WERI-Rb-1 (cell line): ENCODE data around the gene CTTN.

Source experiments
- DNase-seq: peaks from one replicate; pipeline ENCODE4 v3.0.0-alpha.2; 2020
- H3K27ac ChIP-seq: fragments of 250-450 bp; sonication (Bioruptor Pico); 2 replicates; pipeline ENCODE4 v1.5.1; 2020; ENCODE audit warnings: mild to moderate bottlenecking, moderate library complexity
- H3K27me3 ChIP-seq: fragments of 250-450 bp; sonication (Bioruptor Pico); 2 replicates; pipeline ENCODE4 v1.5.1; 2021; ENCODE audit warnings: mild to moderate bottlenecking, low read depth, moderate library complexity; ENCODE audit not compliant: insufficient read depth, severe bottlenecking
- H3K36me3 ChIP-seq: fragments of 250-450 bp; sonication (Bioruptor Pico); 2 replicates; pipeline ENCODE4 v1.5.1; 2020; ENCODE audit warnings: mild to moderate bottlenecking, moderate library complexity
- H3K4me3 ChIP-seq: 2 replicates; pipeline ENCODE4 v1.5.1; 2011; ENCODE audit warnings: low read depth, mild to moderate bottlenecking, control low read depth, low read length
- H3K9me3 ChIP-seq: fragments of 250-450 bp; sonication (Bioruptor Pico); 2 replicates; pipeline ENCODE4 v1.5.1; 2021; ENCODE audit warnings: mild to moderate bottlenecking, moderate library complexity; ENCODE audit not compliant: severe bottlenecking
- TF ChIP-seq, protein P1 (sequence below): IDR thresholded peaks from 2 replicates; pipeline ENCODE4 v1.5.1; 2011; ENCODE audit warnings: low read depth, mild to moderate bottlenecking, control low read depth, inconsistent platforms, low read length

CTTN gene

DNA sequence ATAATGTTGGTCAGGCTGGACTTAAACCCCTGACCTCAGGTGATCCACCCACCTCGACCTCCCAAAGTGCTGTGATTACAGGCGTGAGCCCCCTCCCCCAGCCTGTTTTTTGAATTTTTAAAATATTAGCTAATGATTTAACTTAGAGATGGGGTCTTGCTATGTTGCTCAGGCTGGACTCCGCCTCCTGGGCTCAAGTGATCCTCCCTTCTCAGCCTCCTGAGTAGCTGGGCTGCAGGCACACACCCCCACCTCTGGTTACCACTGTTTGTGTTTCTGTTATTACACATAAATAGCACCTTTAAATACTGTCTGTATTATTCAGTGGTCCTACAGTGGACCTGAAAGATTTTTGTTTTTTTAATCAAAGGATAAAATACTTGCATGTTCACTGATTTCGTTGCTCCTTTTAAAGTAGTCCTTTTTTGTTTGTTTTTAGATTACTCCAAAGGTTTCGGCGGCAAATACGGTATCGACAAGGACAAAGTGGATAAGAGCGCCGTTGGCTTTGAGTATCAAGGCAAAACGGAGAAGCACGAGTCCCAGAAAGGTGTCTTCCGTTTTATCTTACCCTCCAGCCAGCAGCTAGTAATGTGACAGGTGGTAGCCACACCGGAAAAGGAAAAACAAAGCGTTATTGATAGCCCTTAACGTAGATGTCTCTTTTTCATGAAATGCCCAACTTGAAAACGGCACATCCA is 21.1 kb downstream of the CTTN start:
- no peaks in the 10 kb centered on the region for H3K27me3 ChIP-seq
- no peak overlapping the region for H3K27ac ChIP-seq
- H3K9me3 ChIP-seq: no peaks in the 10 kb centered on the region
- TF ChIP-seq, protein P1, sequence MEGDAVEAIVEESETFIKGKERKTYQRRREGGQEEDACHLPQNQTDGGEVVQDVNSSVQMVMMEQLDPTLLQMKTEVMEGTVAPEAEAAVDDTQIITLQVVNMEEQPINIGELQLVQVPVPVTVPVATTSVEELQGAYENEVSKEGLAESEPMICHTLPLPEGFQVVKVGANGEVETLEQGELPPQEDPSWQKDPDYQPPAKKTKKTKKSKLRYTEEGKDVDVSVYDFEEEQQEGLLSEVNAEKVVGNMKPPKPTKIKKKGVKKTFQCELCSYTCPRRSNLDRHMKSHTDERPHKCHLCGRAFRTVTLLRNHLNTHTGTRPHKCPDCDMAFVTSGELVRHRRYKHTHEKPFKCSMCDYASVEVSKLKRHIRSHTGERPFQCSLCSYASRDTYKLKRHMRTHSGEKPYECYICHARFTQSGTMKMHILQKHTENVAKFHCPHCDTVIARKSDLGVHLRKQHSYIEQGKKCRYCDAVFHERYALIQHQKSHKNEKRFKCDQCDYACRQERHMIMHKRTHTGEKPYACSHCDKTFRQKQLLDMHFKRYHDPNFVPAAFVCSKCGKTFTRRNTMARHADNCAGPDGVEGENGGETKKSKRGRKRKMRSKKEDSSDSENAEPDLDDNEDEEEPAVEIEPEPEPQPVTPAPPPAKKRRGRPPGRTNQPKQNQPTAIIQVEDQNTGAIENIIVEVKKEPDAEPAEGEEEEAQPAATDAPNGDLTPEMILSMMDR: no peak
- peaks cover 70% of the 10 kb centered on the region for H3K36me3 ChIP-seq
- no peak for DNase-seq
- H3K4me3 ChIP-seq: no peak overlapping the region

DNA sequence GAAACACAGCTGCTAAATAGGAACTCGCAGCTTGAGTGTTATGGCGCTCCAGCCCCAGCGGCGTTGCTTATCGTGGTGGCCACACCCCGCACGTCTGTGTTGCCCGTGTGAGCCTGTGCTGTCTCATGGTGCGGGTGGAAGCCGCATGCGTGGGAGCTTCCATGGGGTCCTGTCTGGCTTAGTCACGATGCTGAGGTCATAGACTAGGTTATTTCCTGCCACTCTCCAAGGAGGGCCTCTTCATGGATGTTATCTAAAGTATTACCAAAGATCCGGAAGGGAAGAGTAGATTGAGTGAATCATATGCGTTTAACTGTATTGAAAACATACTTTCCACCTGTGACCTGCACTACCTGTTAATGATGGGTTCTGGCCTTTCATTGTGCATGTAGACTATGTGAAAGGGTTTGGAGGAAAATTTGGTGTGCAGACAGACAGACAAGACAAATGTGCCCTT is 21.7 kb downstream of the CTTN start:
- Histone ChIP-seq H3K27ac (no peak overlapping the region), H3K4me3 (no peak overlapping the region), H3K27me3 (no peaks in the 10 kb centered on the region), H3K36me3 (peaks cover 69% of the 10 kb centered on the region), H3K9me3 (no peaks in the 10 kb centered on the region)
- TF ChIP-seq, protein P1: no peak
- DNase-seq: no peak

DNA sequence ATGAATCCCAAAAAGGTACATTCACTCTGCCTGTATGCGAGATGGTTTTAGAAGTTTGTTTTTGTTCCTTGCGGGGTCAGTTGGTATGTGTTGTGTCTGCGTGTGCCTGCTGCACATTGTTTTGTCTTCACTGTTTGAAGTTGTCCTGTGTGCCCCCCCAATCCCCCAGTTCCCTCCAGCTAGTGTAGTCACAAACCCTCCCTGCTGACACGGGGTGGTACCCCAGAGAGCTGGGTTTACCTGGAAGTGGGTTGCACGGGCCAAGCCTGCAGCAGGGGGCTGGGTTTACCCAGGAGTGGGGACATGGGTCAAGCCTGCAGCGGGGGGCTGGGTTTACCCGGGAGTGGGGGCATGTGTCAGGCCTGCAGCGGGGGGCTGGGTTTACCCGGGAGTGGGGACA is 22.2 kb downstream of the CTTN start:
- DNase-seq: no peak
- no peaks in the 10 kb centered on the region for H3K27me3 ChIP-seq
- H3K9me3 ChIP-seq: no peaks in the 10 kb centered on the region
- H3K27ac ChIP-seq: no peak overlapping the region
- TF ChIP-seq, protein P1: no peak
- peaks cover 69% of the 10 kb centered on the region for H3K36me3 ChIP-seq
- H3K4me3 ChIP-seq: no peak overlapping the region

DNA sequence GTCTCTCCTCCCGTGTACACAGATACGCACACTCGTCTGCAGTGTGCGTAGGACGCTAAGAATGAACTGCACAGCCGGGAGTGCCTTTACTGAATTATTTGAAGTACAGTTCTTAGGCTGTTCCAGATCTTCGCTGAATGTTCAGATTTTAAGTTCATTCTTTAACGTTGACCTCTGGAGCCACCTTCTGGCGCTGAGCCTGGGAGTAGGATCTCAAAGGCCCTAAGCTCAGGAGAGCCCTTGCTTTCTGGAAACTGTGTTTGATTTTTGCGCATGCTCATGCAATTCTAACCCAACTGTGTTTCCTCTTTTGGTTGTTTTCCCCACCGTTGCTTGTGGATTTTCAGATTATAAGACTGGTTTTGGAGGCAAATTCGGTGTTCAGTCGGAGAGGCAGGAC is 22.8 kb downstream of the CTTN start:
- DNase-seq: no peak
- TF ChIP-seq, protein P1: no peak
- Histone ChIP-seq H3K4me3 (no peak overlapping the region), H3K9me3 (no peaks in the 10 kb centered on the region), H3K27ac (no peak overlapping the region), H3K27me3 (no peaks in the 10 kb centered on the region), H3K36me3 (peaks cover 68% of the 10 kb centered on the region)

DNA sequence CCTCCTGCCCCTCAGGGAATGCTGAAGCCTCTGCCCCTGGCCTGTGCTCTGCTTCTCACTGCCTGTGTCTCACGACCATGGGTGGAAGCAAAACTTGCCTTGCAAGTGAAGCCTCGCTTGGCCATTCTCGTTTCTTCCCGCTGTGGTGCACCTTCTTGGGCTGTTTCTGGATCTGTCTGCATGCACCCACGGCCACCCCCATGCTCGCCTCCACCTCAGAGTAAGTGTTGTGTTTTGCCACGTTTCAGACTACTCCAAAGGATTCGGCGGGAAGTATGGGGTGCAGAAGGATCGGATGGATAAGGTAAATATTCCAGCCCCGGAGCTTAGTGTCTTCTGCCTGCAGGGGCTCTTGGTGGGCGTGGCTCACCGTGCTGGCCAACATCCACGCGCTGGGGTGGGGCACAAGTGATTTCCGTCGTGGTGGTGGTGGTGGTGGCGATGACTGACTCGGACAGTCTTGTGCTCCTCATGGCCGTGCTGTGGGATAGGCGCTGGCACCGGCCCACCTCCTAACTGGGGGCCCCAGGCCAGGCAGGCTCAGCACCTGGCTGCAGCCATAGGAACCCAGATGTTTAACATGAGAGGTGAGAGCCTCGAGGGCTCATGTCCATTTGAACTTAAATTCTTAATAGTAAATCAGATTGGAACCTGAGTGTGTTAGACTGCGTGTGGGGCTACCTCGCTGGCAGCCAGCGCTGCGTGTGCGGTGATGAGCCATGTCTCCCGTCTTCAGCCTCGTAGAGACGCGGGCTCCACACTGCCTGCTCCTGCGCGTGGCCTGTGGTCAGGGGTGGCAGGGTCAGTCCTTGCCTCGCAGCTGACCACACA is 24.6 kb downstream of the CTTN start:
- Histone ChIP-seq H3K36me3 (peaks cover 61% of the 10 kb centered on the region), H3K27me3 (no peaks in the 10 kb centered on the region), H3K27ac (no peak overlapping the region), H3K9me3 (no peaks in the 10 kb centered on the region), H3K4me3 (no peak overlapping the region)
- DNase-seq: no peak
- TF ChIP-seq, protein P1: no peak
